IMR-90 (cell line): Measurements from ENCODE around the gene NTN4. TPM values are rescaled to one million over a fixed set of nuclear protein-coding genes. Genes with fewer than 3 reads are reported as not detected.
A peak's percentile ranks its signal among the peaks of the same experiment; 100 is the strongest.

Experiments
- ATAC-seq: fragments of 200-7000 bp; cut with Tn5 transposase; 2 replicates; pipeline ENCODE4 v1.9.1; 2020; ENCODE audit warnings: low read depth, mild to moderate bottlenecking, moderate library complexity
- BruUV-seq: library from RNA; stranded (reverse); fragments of 400-500 nt; replicated peaks from 2 replicates; lab custom pipeline; 2021; lab: Mats Ljungman, UMichigan
- CTCF ChIA-PET: fragments of 300-600 bp; formaldehyde crosslinking; extraction: SDS; loops from one replicate; lab custom pipeline; 2021; ENCODE audit warnings: antibody characterized with exemption; lab: Yijun Ruan, JAX
- POLR2A ChIA-PET: fragments of 300-600 bp; sonication (Branson Sonifier 250); formaldehyde crosslinking; loops from one replicate; lab custom pipeline; 2022; ENCODE audit warnings: antibody characterized with exemption; ENCODE audit not compliant: unreplicated experiment; lab: Charles Lee
- DNase-seq: peaks from one replicate; pipeline ENCODE4 v3.0.0; 2013
- H2AFZ ChIP-seq: replicated peaks from 2 replicates; pipeline ENCODE3; 2013; ENCODE audit warnings: low read length, mild to moderate bottlenecking; ENCODE audit not compliant: poor library complexity
- H2AK5ac ChIP-seq: 2 replicates; pipeline ENCODE4 v1.6.1; 2013; ENCODE audit warnings: low read depth, low read length, inconsistent platforms
- H2AK9ac ChIP-seq: replicated peaks from 2 replicates; pipeline ENCODE3; 2013; ENCODE audit warnings: mild to moderate bottlenecking, low read depth, low read length, moderate library complexity; ENCODE audit not compliant: poor library complexity
- H2BK120ac ChIP-seq: 2 replicates; pipeline ENCODE4 v1.6.1; 2013; ENCODE audit warnings: low read depth, low read length, inconsistent platforms
- H2BK15ac ChIP-seq: 3 replicates; pipeline ENCODE4 v1.6.1; 2013; ENCODE audit warnings: low read depth, low read length, inconsistent platforms
- H2BK20ac ChIP-seq: 2 replicates; pipeline ENCODE4 v1.6.1; 2013; ENCODE audit warnings: low read depth, mild to moderate bottlenecking, inconsistent platforms, low read length, moderate library complexity
- H2BK5ac ChIP-seq: 2 replicates; pipeline ENCODE4 v1.6.1; 2013; ENCODE audit warnings: mild to moderate bottlenecking, low read depth, low read length, inconsistent platforms; ENCODE audit not compliant: poor library complexity, severe bottlenecking
- H3K14ac ChIP-seq: replicated peaks from 2 replicates; pipeline ENCODE4 v1.6.1; 2013; ENCODE audit warnings: low read depth, low read length, inconsistent platforms
- H3K18ac ChIP-seq: 2 replicates; pipeline ENCODE4 v1.6.1; 2013; ENCODE audit warnings: low read depth, low read length, control low read depth
- H3K23ac ChIP-seq: 2 replicates; pipeline ENCODE4 v1.6.1; 2013; ENCODE audit warnings: low read depth, low read length, inconsistent platforms
- H3K27ac ChIP-seq: 2 replicates; pipeline ENCODE4 v1.5.1; 2013; ENCODE audit warnings: mild to moderate bottlenecking, control low read depth, low read length; ENCODE audit not compliant: insufficient read depth
- H3K27me3 ChIP-seq: 2 replicates; pipeline ENCODE4 v1.6.1; 2013; ENCODE audit warnings: low read length; ENCODE audit not compliant: control insufficient read depth, insufficient read depth
- H3K36me3 ChIP-seq: 2 replicates; pipeline ENCODE4 v1.6.1; 2013; ENCODE audit warnings: low read length, mixed read lengths; ENCODE audit not compliant: control insufficient read depth, insufficient read depth
- H3K4ac ChIP-seq: 2 replicates; pipeline ENCODE4 v1.6.1; 2013; ENCODE audit warnings: low read depth, low read length, inconsistent platforms
- H3K4me1 ChIP-seq: 2 replicates; pipeline ENCODE4 v1.6.1; 2013; ENCODE audit warnings: low read length, mixed read lengths; ENCODE audit not compliant: control insufficient read depth, insufficient read depth
- H3K4me2 ChIP-seq: 2 replicates; pipeline ENCODE4 v1.6.1; 2013; ENCODE audit warnings: low read depth, mild to moderate bottlenecking, control low read depth, low read length, moderate library complexity
- H3K4me3 ChIP-seq: 2 replicates; pipeline ENCODE4 v1.5.1; 2013; ENCODE audit warnings: low read depth, mild to moderate bottlenecking, control low read depth, low read length, moderate library complexity; ENCODE audit not compliant: insufficient read depth
- H3K56ac ChIP-seq: 2 replicates; pipeline ENCODE4 v1.6.1; 2013; ENCODE audit warnings: low read length, inconsistent platforms; ENCODE audit not compliant: insufficient read depth; ENCODE audit errors: extremely low read depth
- H3K79me1 ChIP-seq, 2 experiments: 2 replicates each; pipeline ENCODE4 v1.6.1; 2013; ENCODE audit warnings: low read length in 2 of 2, inconsistent platforms in 1 of 2, low read depth in 1 of 2
- H3K9ac ChIP-seq: 2 replicates; pipeline ENCODE4 v1.6.1; 2013; ENCODE audit warnings: low read depth, low read length, control low read depth
- H3K9me1 ChIP-seq: 2 replicates; pipeline ENCODE4 v1.6.1; 2013; ENCODE audit warnings: low read length, inconsistent platforms; ENCODE audit not compliant: insufficient read depth
- H3K9me3 ChIP-seq: 2 replicates; pipeline ENCODE4 v1.6.1; 2013; ENCODE audit warnings: low read length; ENCODE audit not compliant: control insufficient read depth, insufficient read depth
- H4K20me1 ChIP-seq: 2 replicates; pipeline ENCODE4 v1.6.1; 2013; ENCODE audit warnings: low read length, inconsistent platforms; ENCODE audit not compliant: insufficient read depth
- H4K5ac ChIP-seq: 2 replicates; pipeline ENCODE4 v1.6.1; 2013; ENCODE audit warnings: mild to moderate bottlenecking, low read depth, low read length, control low read depth
- H4K8ac ChIP-seq, 2 experiments: 2 replicates each; pipeline ENCODE4 v1.6.1; 2013; ENCODE audit warnings: low read depth in 2 of 2, low read length in 2 of 2, control low read depth in 1 of 2, inconsistent platforms in 1 of 2
- H4K91ac ChIP-seq: 2 replicates; pipeline ENCODE4 v1.6.1; 2013; ENCODE audit warnings: low read depth, low read length, inconsistent platforms; ENCODE audit not compliant: insufficient read depth
- BHLHE40 ChIP-seq: fragments of 150-350 bp; IDR thresholded peaks from 2 replicates; pipeline ENCODE4 v1.6.1; 2016; ENCODE audit warnings: mild to moderate bottlenecking, low read depth, low read length
- CHD1 ChIP-seq: IDR thresholded peaks from 2 replicates; pipeline ENCODE4 v1.6.1; 2012; ENCODE audit warnings: low read depth, low read length, improper control_type of control experiment
- MAFK ChIP-seq: IDR thresholded peaks from 2 replicates; pipeline ENCODE4 v1.6.1; 2012; ENCODE audit warnings: low read depth, low read length, improper control_type of control experiment
- NFE2L2 ChIP-seq: fragments of 150-350 bp; IDR thresholded peaks from 2 replicates; pipeline ENCODE4 v1.6.1; 2016; ENCODE audit warnings: low read depth, mild to moderate bottlenecking, low read length
- POLR2A ChIP-seq: IDR thresholded peaks from 2 replicates; pipeline ENCODE4 v1.6.1; 2012; ENCODE audit warnings: mild to moderate bottlenecking, low read depth, low read length
- RAD21 ChIP-seq: IDR thresholded peaks from 2 replicates; pipeline ENCODE4 v1.6.1; 2012; ENCODE audit warnings: low read length, improper control_type of control experiment
- WGBS, 2 experiments: methylation state at CpG; one replicate each; pipeline versions ENCODE4 v1.1.5 to v1.1.7; 2013; ENCODE audit warnings: missing lambda C conversion rate in 2 of 2; ENCODE audit not compliant: insufficient read length in 1 of 2; ENCODE audit errors: extremely low coverage in 2 of 2; 5-methylcytosine and 5-hydroxymethylcytosine counted together
- dilution Hi-C: fragments of 300-500 bp; cut with HindIII; formaldehyde crosslinking; loops from one replicate; pipeline ENCODE4 v1.14.3; 2018; ENCODE audit warnings: low sequenced_read_pairs; ENCODE audit not compliant: unreplicated experiment
- in situ Hi-C: fragments of 300-500 bp; cut with MboI; formaldehyde crosslinking; loops from 3 replicates; pipeline ENCODE4 v1.14.3; 2019; ENCODE audit warnings: low sequenced_read_pairs, inconsistent platforms, mixed read lengths
- intact Hi-C: fragments of 100-400 bp; cut with micrococcal nuclease; formaldehyde crosslinking; loops from 2 replicates; pipeline ENCODE4 v1.10.0; 2022
- polyA plus RNA-seq, 3 experiments: library from polyadenylated mRNA; depleted of rRNA; stranded (reverse); fragments of >200 nt; gene quantifications; 2 replicates each; pipeline ENCODE4 v1.2.3, GENCODE V29; 2012; ENCODE audit warnings: low replicate concordance in 1 of 3
- total RNA-seq: library from RNA; depleted of rRNA; stranded (reverse); fragments of >200 nt; gene quantifications from 2 replicates; pipeline ENCODE4 v1.2.3, GENCODE V29; 2012
- TF ChIP-seq, protein P1 (sequence below): fragments of 150-350 bp; IDR thresholded peaks from 2 replicates; pipeline ENCODE4 v1.6.1; 2017; ENCODE audit warnings: mild to moderate bottlenecking, antibody characterized with exemption, low read length, low read depth
- TF ChIP-seq, protein P2 (sequence below): fragments of 150-350 bp; IDR thresholded peaks from 2 replicates; pipeline ENCODE4 v1.6.1; 2016; ENCODE audit warnings: low read depth, mild to moderate bottlenecking, low read length, moderate library complexity, borderline replicate concordance

NTN4 gene
- total and polyA plus RNA-seq, 2 of the 4 experiments (the other 2 are of a cell fraction), result 54.6 to 56.6 TPM

DNA sequence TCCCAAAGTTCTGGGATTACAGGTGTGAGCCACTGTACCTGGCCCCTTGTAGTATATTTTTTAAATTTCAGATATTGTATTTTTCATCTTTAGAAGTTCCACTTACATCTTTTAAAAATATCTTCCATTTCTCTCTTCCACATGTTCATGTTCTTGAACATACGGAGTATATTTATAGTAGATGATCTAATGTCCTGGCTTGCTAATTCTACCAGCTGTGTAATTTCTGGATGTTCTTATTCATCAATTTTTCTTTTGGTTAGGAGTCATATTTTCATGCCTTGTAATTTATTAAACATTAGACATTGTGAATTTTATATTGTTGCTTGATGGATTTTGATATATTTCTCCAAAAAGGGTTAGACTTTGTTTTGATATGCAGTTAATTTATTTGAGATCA lies 30.8 kb downstream of the NTN4 start:
- no peak overlapping the region for H3K56ac ChIP-seq
- ATAC-seq (no peak), DNase-seq (peak; percentile 20)
- H3K14ac ChIP-seq, result no peak overlapping the region
- H4K8ac ChIP-seq, result no peak overlapping the region
- H3K36me3 ChIP-seq, result peaks cover 3% of the 10 kb centered on the region; the same call in 1 of the 2 replicates
- no peak overlapping the region for H3K27ac ChIP-seq
- H2BK15ac ChIP-seq, result no peak overlapping the region
- H3K18ac ChIP-seq, result no peak overlapping the region
- BruUV-seq, result no TSS peak
- H3K27me3 ChIP-seq, result no peaks in the 10 kb centered on the region
- H3K23ac ChIP-seq, result no peak overlapping the region
- no peak overlapping the region for H2BK20ac ChIP-seq
- H4K20me1 ChIP-seq, result peaks cover 2% of the 10 kb centered on the region; the same call in 1 of the 2 replicates
- no peak overlapping the region for H2BK5ac ChIP-seq
- H2AFZ ChIP-seq, result no peak overlapping the region
- H2AK5ac ChIP-seq, result no peak overlapping the region
- TF ChIP-seq MAFK (no peak), CHD1 (no peak), POLR2A (no peak), RAD21 (no peak), BHLHE40 (no peak), NFE2L2 (no peak)
- TF ChIP-seq, protein P1, sequence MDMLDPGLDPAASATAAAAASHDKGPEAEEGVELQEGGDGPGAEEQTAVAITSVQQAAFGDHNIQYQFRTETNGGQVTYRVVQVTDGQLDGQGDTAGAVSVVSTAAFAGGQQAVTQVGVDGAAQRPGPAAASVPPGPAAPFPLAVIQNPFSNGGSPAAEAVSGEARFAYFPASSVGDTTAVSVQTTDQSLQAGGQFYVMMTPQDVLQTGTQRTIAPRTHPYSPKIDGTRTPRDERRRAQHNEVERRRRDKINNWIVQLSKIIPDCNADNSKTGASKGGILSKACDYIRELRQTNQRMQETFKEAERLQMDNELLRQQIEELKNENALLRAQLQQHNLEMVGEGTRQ, result no peak
- TF ChIP-seq, protein P2, sequence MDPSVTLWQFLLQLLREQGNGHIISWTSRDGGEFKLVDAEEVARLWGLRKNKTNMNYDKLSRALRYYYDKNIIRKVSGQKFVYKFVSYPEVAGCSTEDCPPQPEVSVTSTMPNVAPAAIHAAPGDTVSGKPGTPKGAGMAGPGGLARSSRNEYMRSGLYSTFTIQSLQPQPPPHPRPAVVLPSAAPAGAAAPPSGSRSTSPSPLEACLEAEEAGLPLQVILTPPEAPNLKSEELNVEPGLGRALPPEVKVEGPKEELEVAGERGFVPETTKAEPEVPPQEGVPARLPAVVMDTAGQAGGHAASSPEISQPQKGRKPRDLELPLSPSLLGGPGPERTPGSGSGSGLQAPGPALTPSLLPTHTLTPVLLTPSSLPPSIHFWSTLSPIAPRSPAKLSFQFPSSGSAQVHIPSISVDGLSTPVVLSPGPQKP, result no peak
- no peaks in the 10 kb centered on the region for H3K9me3 ChIP-seq
- no peak overlapping the region for H3K4ac ChIP-seq
- dilution Hi-C loops, result no loop called here
- H3K4me3 ChIP-seq, result no peak overlapping the region
- in situ Hi-C loops, result no loop called here
- H4K5ac ChIP-seq, result no peak overlapping the region
- H3K9me1 ChIP-seq, result peaks cover 7% of the 10 kb centered on the region; the same call in 1 of the 2 replicates
- intact Hi-C loops, result no loop called here
- ChIA-PET POLR2A (no interaction called here), CTCF (interaction anchor here (0.7 kb wide), 2 partner anchors 17 to 262 kb away, joined by 3 to 4 read pairs; no protein-coding TSS in a partner anchor)
- H3K4me2 ChIP-seq, result no peak overlapping the region
- H2BK120ac ChIP-seq, result no peak overlapping the region
- no peak overlapping the region for H3K9ac ChIP-seq
- no peak overlapping the region for H2AK9ac ChIP-seq
- peaks cover 2 to 37% of the 10 kb centered on the region in 2 experiments; a peak in 3 of 4 replicates for H3K79me1 ChIP-seq
- WGBS, 2 experiments, result no CpG with 5 or more reads among the region's 1 CpG
- peaks cover 6% of the 10 kb centered on the region for H3K4me1 ChIP-seq
- H4K91ac ChIP-seq, result no peak overlapping the region
